DMS114 treated with DMSO at 0.1 percent for 48 hours (cell line): Measurements from ENCODE around the gene GTPBP6.
"Not testable (repeated sequence)": the region's sequence is repeated elsewhere in the genome, so short reads cannot be mapped to it uniquely, and the experiment has no call there.

Experiments
- DNase-seq: peaks from one replicate; lab custom pipeline; 2025; ENCODE audit not compliant: unreplicated experiment; lab: John Stamatoyannopoulos, UW

Gene GTPBP6

GRCh38 chrX:317424-318067, 1.1 kb downstream of the GTPBP6 start:
- no peak for DNase-seq

- no peak for DNase-seq
Measured at GRCh38 chrX:316351-317325, 2.0 kb downstream of the GTPBP6 start.

- DNase-seq: no peak
Measured at GRCh38 chrX:314781-315595, 3.6 kb downstream of the GTPBP6 start.

- no peak for DNase-seq
Measured at GRCh38 chrX:314049-314448, 4.5 kb downstream of the GTPBP6 start.

- no peak for DNase-seq
Measured at GRCh38 chrX:313546-313945, 5.0 kb downstream of the GTPBP6 start.

- no peak for DNase-seq
Measured at GRCh38 chrX:312621-313331, 5.8 kb downstream of the GTPBP6 start.

GRCh38 chrX:311156-312129, 7.2 kb downstream of the GTPBP6 start:
- DNase-seq: no peak

GRCh38 chrX:310621-311155, 7.9 kb downstream of the GTPBP6 start:
- no peak for DNase-seq

GRCh38 chrX:308821-309520, 9.6 kb downstream of the GTPBP6 start:
- no peak for DNase-seq

GRCh38 chrX:307261-308111, 11.1 kb downstream of the GTPBP6 start:
- no peak for DNase-seq

- not testable (repeated sequence) for DNase-seq
Measured at GRCh38 chrX:306614-307251, 11.9 kb downstream of the GTPBP6 start.

GRCh38 chrX:305781-306613, 12.6 kb downstream of the GTPBP6 start:
- DNase-seq: not testable (repeated sequence)

- DNase-seq: no peak
Measured at GRCh38 chrX:302975-303374, 15.6 kb downstream of the GTPBP6 start.

GRCh38 chrX:300334-300733, 18.3 kb downstream of the GTPBP6 start:
- DNase-seq: no peak

- no peak for DNase-seq
Measured at GRCh38 chrX:298993-299392, 19.6 kb downstream of the GTPBP6 start.

- DNase-seq: no peak
Measured at GRCh38 chrX:295136-295535, 23.5 kb downstream of the GTPBP6 start.
